Parathyroid adenoma (tissue), 2 donors: ENCODE results near the gene RHOXF2B.
"Not testable (repeated sequence)": the region's sequence is repeated elsewhere in the genome, so short reads cannot be mapped to it uniquely, and the experiment has no call there.

ENCODE experiments used
- H2AFZ ChIP-seq: fragments of 300-600 bp; sonication (generic); one replicate; pipeline ENCODE4 v1.7.0; 2017; ENCODE audit warnings: antibody characterized with exemption, mild to moderate bottlenecking
- H3K27ac ChIP-seq: fragments of 300-600 bp; sonication (generic); one replicate; pipeline ENCODE4 v1.7.0; 2017
- H3K27me3 ChIP-seq: fragments of 300-600 bp; sonication (generic); one replicate; pipeline ENCODE4 v1.7.0; 2017; ENCODE audit warnings: low read length; ENCODE audit not compliant: control insufficient read depth, insufficient read depth
- H3K36me3 ChIP-seq: fragments of 300-600 bp; sonication (generic); one replicate; pipeline ENCODE4 v1.7.0; 2017; ENCODE audit warnings: low read length; ENCODE audit not compliant: control insufficient read depth, insufficient read depth
- H3K4me1 ChIP-seq: fragments of 300-600 bp; sonication (generic); one replicate; pipeline ENCODE4 v1.7.0; 2017; ENCODE audit warnings: control low read depth
- H3K4me2 ChIP-seq: fragments of 300-600 bp; sonication (generic); one replicate; pipeline ENCODE4 v1.7.0; 2017; ENCODE audit warnings: low read length
- H3K4me3 ChIP-seq: fragments of 300-600 bp; sonication (generic); one replicate; pipeline ENCODE4 v1.7.0; 2017; ENCODE audit warnings: low read depth, low read length
- H3K79me2 ChIP-seq: fragments of 300-600 bp; sonication (generic); one replicate; pipeline ENCODE4 v1.7.0; 2017; ENCODE audit warnings: control low read depth
- H3K9ac ChIP-seq: fragments of 300-600 bp; sonication (generic); one replicate; pipeline ENCODE4 v1.7.0; 2017; ENCODE audit warnings: mild to moderate bottlenecking
- H3K9me3 ChIP-seq: fragments of 300-600 bp; sonication (generic); one replicate; pipeline ENCODE4 v1.7.0; 2017; ENCODE audit warnings: low read length; ENCODE audit not compliant: control insufficient read depth
- CTCF ChIP-seq: fragments of 300-600 bp; sonication (generic); IDR thresholded peaks from one replicate; pipeline ENCODE4 v1.7.0; 2017; ENCODE audit warnings: antibody characterized with exemption, mild to moderate bottlenecking
- donor health status: primary hyperparathyroidism.

RHOXF2B gene

DNA sequence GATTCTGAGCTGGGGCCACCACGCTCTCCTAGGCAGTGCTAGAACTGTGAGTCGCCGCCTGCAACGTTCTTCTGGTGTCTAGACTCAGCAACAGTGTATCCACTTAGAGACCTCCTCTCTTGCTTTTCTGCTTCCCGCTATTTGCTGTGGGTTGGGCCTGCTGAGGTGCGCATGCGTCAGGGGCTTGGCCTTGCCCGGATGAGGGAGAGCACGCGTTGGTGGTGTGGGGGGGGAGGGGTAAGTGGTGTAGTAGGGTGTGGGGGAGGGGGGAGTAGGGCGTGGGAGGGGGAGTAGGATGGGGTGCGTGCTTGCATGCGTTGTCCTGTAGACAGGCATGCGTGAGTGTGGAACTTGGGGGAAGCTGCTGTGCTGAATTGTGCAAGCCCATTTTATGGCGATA lies at the start of gene RHOXF2B:
RHOXF2B (minus strand) TSS at position 101 of the 400 bp plus-strand sequence. CDS start 138 bp downstream, outside the sequence.
- H3K4me1 ChIP-seq, H3K27ac ChIP-seq, H3K4me2 ChIP-seq, H3K36me3 ChIP-seq, H3K9ac ChIP-seq, H2AFZ ChIP-seq, H3K79me2 ChIP-seq, H3K4me3 ChIP-seq, H3K27me3 ChIP-seq, H3K9me3 ChIP-seq: not testable (repeated sequence)

- Histone ChIP-seq H3K9ac (no peak overlapping the region), H3K27ac (no peak overlapping the region)
Observed at GRCh38 chrX:120125444-120125843, 48.0 kb upstream of the RHOXF2B start.

DNA sequence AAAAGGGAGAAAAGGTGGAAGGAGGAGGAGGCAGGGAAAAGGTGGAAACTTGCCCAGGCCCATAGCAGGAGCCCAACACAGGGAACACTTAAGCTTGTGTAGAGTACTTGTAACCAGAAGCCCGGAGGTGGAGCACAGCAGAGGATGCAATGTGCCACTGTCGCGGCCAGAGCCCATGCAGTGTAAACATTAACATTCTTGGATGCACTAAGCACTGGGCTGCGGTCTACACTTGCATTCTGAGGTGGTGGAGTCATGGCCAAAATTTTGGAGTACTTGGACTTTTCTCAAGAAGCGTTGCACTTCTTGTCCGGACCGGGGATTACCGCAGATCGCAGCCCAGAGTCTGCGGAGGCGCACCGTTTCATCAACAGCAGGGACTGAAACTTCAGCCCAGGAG lies 42.7 kb upstream of the RHOXF2B start:
- Histone ChIP-seq H3K4me3 (no peak overlapping the region), H2AFZ (no peak overlapping the region), H3K4me2 (no peak overlapping the region), H3K9ac (no peak overlapping the region), H3K9me3 (no peaks in the 10 kb centered on the region), H3K36me3 (no peaks in the 10 kb centered on the region), H3K27ac (no peak overlapping the region), H3K27me3 (no peaks in the 10 kb centered on the region), H3K4me1 (no peaks in the 10 kb centered on the region), H3K79me2 (no peaks in the 10 kb centered on the region)
- TF ChIP-seq CTCF, result no peak

More at GRCh38 chrX:120125444-120125843, 48.0 kb upstream of the RHOXF2B start:
- H3K4me2 ChIP-seq, result no peak overlapping the region
- H2AFZ ChIP-seq, result no peak overlapping the region
- H3K79me2 ChIP-seq, result no peaks in the 10 kb centered on the region
- no peak overlapping the region for H3K4me3 ChIP-seq
- H3K9me3 ChIP-seq, result no peaks in the 10 kb centered on the region
- H3K27me3 ChIP-seq, result no peaks in the 10 kb centered on the region
- no peaks in the 10 kb centered on the region for H3K4me1 ChIP-seq
- TF ChIP-seq CTCF, result no peak
- H3K36me3 ChIP-seq, result no peaks in the 10 kb centered on the region

GRCh38 chrX:120115438-120115963 lies 38.0 kb upstream of the RHOXF2B start, which contains the start of gene RHOXF1:
TSS of gene RHOXF1 (minus strand) at chrX:120115913. CDS start at chrX:120115862, 51 bp downstream.
- no peaks in the 10 kb centered on the region for H3K36me3 ChIP-seq
- H3K4me3 ChIP-seq, result no peak within 1 kb of the TSS
- no peaks in the 10 kb centered on the region for H3K27me3 ChIP-seq
- TF ChIP-seq CTCF, result no peak
- no peak within 1 kb of the TSS for H3K4me2 ChIP-seq
- H3K79me2 ChIP-seq, result no peaks in the 10 kb centered on the region
- H3K27ac ChIP-seq, result no peak within 1 kb of the TSS
- no peaks in the 10 kb centered on the region for H3K4me1 ChIP-seq
- H2AFZ ChIP-seq, result no peak within 1 kb of the TSS
- H3K9me3 ChIP-seq, result no peaks in the 10 kb centered on the region
- H3K9ac ChIP-seq, result no peak within 1 kb of the TSS

DNA sequence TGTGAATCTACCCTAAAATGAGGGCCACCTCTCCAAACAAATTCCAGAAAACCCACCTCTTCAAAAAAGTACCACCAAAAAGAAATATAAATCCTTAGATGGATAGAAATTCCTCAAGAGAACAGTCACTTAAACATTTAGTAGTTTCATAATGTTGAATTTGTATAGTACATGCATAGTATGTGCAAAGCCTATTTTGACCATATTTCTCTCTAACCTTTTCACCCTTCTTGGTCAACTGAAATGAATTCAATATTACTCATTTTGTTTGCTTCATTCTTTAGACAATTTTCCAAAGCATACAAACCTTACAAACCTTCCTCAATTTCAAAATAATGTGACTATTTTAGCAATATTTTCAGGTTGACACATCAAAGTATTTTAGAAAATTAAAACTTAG lies 34.1 kb upstream of the RHOXF2B start:
- Histone ChIP-seq H2AFZ (no peak overlapping the region), H3K9ac (no peak overlapping the region), H3K36me3 (no peaks in the 10 kb centered on the region), H3K27me3 (no peaks in the 10 kb centered on the region), H3K4me2 (no peak overlapping the region), H3K79me2 (no peaks in the 10 kb centered on the region), H3K27ac (no peak overlapping the region), H3K9me3 (no peaks in the 10 kb centered on the region), H3K4me1 (no peaks in the 10 kb centered on the region), H3K4me3 (no peak overlapping the region)
- no peak for TF ChIP-seq CTCF
